GM19240 (cell line): ENCODE data around the gene CCM2L.
"Not testable (repeated sequence)": the region's sequence is repeated elsewhere in the genome, so short reads cannot be mapped to it uniquely, and the experiment has no call there.

Experiments used
- DNase-seq: peaks from one replicate; pipeline ENCODE4 v3.0.0; 2011; ENCODE audit warnings: low spot score; ENCODE audit not compliant: insufficient read length

CCM2L gene

GRCh38 chr20:32028647-32029372 is 18.6 kb downstream of the CCM2L start:
- no peak for DNase-seq

- DNase-seq: no peak
Observed at GRCh38 chr20:32029561-32029960, 19.3 kb downstream of the CCM2L start.

GRCh38 chr20:32031007-32031958 is 21.0 kb downstream of the CCM2L start:
- no peak for DNase-seq

DNA sequence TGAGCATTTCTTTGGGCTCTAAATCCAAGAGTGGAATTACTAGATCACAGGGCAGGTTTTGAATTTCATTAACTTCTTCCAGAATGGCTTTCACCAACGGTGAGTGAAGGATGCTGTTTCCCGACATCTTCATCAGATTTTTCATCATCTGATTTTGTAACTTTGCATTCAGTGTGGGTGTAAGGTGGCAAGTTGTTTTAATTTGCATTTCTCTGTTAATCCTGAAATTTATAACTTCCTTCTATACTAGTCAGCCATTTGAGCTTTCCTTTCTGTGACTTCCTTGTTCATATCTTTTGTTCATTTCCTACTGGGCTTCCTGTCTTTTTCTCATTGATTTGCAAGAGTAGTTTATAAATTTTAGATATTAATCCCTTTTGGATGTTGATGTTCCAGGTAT is 23.1 kb downstream of the CCM2L start:
- no peak for DNase-seq

- DNase-seq: not testable (repeated sequence)
Observed at GRCh38 chr20:32033721-32034120, 23.5 kb downstream of the CCM2L start.

- no peak for DNase-seq
Observed at GRCh38 chr20:32034581-32035425, 24.6 kb downstream of the CCM2L start.

GRCh38 chr20:32035426-32035779 is 25.2 kb downstream of the CCM2L start:
- no peak for DNase-seq

- no peak for DNase-seq
Observed at GRCh38 chr20:32036252-32036651, 26.0 kb downstream of the CCM2L start.

DNA sequence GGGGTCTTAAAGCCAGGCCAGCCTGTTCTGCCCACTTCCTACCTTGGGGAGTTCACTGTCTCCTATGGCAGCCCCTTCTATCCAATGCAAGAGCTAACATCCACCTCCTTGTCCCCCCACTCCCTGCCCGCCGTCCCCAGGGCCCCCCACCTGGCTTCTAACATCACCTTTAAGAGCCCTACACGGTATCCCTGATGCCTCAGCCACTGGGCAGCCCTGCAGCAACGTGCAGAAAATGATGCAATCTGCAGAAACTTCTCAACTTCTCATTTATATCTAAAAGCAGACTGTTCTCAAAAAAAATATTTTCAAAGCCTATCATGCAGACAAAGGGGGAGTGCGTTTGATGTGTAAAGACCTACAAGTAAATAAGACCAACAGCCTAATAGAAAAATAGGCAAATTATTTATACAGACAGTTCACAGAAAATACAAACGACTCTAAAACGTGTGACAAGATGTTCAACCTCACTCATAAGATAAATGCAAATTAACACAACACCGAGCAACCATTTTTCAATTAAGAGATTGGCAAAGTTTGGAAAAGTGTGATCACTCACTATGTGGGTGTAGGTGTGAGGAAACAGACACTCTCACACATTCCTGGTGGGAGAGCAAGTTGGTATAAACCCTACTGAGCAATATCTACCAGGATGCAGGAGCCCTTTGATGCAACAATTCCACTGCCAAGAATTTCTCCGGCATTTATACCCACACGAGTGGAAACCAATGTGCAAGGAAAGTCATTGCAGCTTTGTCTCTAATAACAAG is 26.7 kb downstream of the CCM2L start:
- no peak for DNase-seq

DNA sequence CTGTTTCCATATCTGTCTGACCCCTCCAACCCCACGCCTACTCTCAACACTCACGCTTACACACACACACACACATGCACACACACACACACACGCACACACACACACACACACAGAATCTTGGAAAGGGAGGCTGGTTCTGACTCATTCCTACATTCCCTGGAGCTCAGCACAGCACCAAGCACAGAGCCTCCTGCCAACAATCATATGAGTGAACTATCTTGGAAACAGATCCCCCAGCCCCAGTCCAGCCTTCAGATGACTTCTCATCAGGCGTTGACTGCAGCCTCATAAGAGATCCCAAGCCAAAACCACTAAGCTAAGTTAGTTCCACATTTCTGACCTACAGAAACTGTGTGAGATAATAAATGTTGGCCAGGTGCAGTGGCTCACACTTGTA is 27.7 kb downstream of the CCM2L start:
- DNase-seq: no peak

DNA sequence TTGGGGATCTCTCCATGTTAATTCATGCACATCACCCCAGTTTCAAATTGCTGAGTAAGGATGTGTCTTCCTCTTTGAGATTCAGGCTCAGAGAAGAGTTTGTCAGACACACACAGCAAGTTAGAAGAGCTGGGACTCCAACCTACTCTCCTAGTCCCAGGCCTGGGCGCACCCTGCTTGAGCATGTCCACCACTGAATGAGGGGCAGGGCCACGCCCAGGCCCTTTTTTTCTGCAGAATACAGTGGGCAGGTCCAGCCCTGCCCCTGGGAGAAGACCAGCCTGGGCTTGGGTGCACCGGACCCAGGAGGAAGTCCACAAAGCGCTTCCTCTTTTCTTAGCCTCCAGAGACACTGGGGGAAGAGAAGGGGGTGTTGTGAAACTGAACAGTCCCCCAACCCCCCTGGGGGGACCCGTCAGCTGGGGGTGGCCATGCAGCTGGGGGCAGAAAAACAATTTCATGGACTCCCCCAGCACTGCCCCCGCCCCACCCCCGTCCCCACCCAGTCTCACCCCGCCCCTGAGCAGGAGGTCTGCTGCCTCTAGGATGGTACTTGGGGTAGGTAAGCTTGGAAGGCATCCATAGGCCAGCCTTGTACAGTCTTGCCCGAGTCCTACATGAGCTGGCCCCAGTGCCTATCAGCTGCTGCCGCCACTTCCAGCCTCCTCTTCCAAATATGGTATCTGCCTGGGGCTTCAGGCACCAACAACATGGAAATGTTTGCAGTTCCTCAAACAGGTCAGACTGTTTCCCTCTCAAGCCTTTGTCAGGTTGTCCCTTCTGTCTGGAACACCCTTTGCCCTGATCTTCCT is 30.1 kb downstream of the CCM2L start:
- DNase-seq: no peak

GRCh38 chr20:32045999-32046398 is 35.8 kb downstream of the CCM2L start:
- DNase-seq: no peak

- no peak for DNase-seq
Observed at GRCh38 chr20:32050324-32050841, 40.1 kb downstream of the CCM2L start.

DNA sequence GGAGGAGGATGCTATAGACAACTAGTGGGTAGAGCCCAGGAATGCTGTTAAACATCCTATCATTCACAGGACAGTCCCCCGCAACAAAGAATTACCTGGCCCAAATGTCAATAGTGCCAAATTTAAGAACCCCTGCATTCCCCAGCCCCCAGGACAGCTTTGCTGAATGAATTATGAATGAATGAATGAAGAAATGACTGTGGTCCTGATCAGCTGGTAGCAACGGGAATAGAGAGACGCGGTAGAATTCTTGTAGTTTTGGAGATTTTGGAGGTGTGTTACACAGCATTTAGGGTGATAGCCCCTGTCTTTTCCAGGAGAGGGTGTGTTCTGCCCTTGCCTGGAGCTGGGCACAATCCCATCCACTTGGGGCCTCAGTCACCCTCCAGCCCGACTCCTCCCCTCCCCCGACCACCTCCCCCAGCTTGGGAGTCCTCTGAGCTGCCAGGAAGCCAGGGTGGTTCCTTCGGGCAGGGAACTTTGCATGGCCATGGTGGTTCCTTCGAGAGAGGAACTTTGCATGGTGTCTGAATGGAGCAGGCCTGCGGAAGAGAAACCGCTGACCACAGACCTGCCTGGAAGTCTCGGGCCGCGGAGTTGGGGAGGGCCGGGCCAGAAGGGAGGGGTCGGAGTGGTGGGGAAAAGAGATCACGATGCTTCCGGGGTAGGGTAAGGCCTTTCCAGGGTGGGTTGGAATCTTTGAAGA is 40.8 kb downstream of the CCM2L start:
- no peak for DNase-seq

DNA sequence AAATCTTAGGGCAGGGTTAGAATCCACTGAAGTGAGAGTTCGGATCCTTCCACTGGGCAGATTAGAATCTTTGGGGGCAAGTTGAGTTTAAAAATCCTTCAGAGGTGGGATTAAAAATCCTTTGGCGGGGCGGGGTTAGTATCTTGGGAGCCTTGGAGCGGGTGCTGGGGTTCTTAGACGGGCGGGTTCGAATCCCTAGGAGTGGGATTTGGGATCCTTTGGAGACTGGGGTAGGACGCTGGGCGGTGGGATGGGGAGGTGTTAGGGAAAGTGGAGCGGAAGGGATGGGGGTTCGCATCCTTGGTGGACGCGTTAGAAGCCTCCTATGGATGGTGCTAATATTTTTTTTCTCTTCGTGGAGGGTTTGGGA is 41.5 kb downstream of the CCM2L start:
- no peak for DNase-seq

- no peak for DNase-seq
Observed at GRCh38 chr20:32052090-32052777, 42.0 kb downstream of the CCM2L start, which contains the start of gene HCK. HCK (plus strand) TSS chr20:32052242.

DNA sequence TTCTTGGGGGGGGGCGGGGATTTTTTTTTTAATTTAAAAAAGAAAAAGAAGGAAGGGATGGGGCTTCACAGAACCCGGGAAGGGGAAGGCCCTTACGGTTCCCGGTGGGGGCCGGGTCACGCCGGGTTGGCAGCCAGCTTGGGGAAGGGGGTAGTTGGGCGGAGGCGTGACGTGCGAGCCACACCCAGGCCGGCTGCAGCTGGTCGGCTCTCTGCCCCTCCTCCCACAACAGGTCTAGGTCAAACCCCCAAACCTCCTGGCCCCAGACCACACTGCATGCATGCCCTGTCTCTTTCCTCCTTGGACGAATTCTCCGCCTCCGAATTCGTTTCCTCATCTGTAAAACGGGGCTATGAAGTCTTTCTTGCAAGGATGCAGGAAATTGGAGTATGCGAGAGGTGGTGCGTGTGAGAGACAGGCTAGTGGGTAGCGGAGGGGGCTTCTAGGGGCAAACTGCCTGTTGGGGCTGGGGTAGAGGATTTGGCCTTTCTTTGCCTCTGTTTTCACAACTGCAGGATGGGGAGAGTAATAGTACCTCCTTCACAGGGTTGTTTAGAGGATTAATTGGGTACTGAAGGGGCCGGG is 42.6 kb downstream of the CCM2L start:
- no peak for DNase-seq

- no peak for DNase-seq
Observed at GRCh38 chr20:32053648-32054047, 43.4 kb downstream of the CCM2L start.
